Colonic mucosa (tissue), 4 donors: ENCODE data around the gene NR1D1. TPM values are rescaled to one million over a fixed set of nuclear protein-coding genes. Genes with fewer than 3 reads are reported as not detected.

Source experiments
- DNase-seq: peaks from one replicate; pipeline ENCODE4 v3.0.0-alpha.2; 2020
- H3K27ac ChIP-seq: fragments of 200-600 bp; one replicate; pipeline ENCODE4 v1.8.0; 2021
- H3K27me3 ChIP-seq: fragments of 200-600 bp; one replicate; pipeline ENCODE4 v1.8.0; 2021
- H3K36me3 ChIP-seq: fragments of 200-600 bp; one replicate; pipeline ENCODE4 v1.8.0; 2021
- H3K4me1 ChIP-seq: fragments of 200-600 bp; one replicate; pipeline ENCODE4 v1.8.0; 2021; ENCODE audit warnings: mild to moderate bottlenecking
- H3K4me3 ChIP-seq: fragments of 200-600 bp; one replicate; pipeline ENCODE4 v1.8.0; 2021
- H3K9ac ChIP-seq, 2 donors: one replicate each; pipeline ENCODE4 v1.7.0; 2013; ENCODE audit warnings: control low read depth in 2 of 2, low read depth in 2 of 2, low read length in 2 of 2
- H3K9me3 ChIP-seq: fragments of 200-600 bp; one replicate; pipeline ENCODE4 v1.8.0; 2021
- CTCF ChIP-seq: fragments of 200-600 bp; IDR thresholded peaks from one replicate; pipeline ENCODE4 v1.8.0; 2022; ENCODE audit warnings: antibody characterized with exemption, mild to moderate bottlenecking
- intact Hi-C: fragments of 100-400 bp; cut with DNase I; formaldehyde crosslinking; loops from one replicate; pipeline ENCODE4 v1.14.1; 2022
- total RNA-seq, 2 donors: library from RNA; stranded (reverse); fragmentation: NEBNext Ultra II Directional in 1 of 2; extraction: Animal tissue kit (Norgen Biotek cat#: 25700) in 1 of 2; gene quantifications; one replicate each; pipeline ENCODE4 v1.2.1, GENCODE V29; 2021
- donor health status: healthy.
- donor health status: DM: no; HTN: no; CAD: no.
- donor health status: DM: no; HTN: no; CAD: no.

NR1D1 gene
- total RNA-seq, 2 donors from 2014 or later = 4.8 to 18.8 TPM

GRCh38 chr17:40122999-40123810, 22.8 kb upstream of the NR1D1 start:
- Histone ChIP-seq H3K9me3 (no peaks in the 10 kb centered on the region), H3K4me1 (no peaks in the 10 kb centered on the region), H3K36me3 (no peaks in the 10 kb centered on the region), H3K27me3 (no peaks in the 10 kb centered on the region), H3K27ac (peak overlapping the region; percentile 96), H3K9ac (peak overlapping the region; percentile 97 to 100), H3K4me3 (peak overlapping the region; percentile 100)
- TF ChIP-seq CTCF = no peak
- DNase-seq = peak; percentile 73
- intact Hi-C loops = no loop called here

- Histone ChIP-seq H3K4me3 (peak overlapping the region; percentile 100), H3K36me3 (no peaks in the 10 kb centered on the region), H3K4me1 (no peaks in the 10 kb centered on the region), H3K9me3 (no peaks in the 10 kb centered on the region), H3K9ac (peak overlapping the region; percentile 97 to 100), H3K27ac (peak overlapping the region; percentile 96), H3K27me3 (no peaks in the 10 kb centered on the region)
- intact Hi-C loops = no loop called here
- DNase-seq = peak; percentile 43
- TF ChIP-seq CTCF = no peak
These were observed 22.0 kb upstream of the NR1D1 start for GRCh38 chr17:40122136-40122998.

GRCh38 chr17:40121181-40122135, 21.1 kb upstream of the NR1D1 start, which contains the start of gene MSL1:
Gene MSL1 (plus strand): TSS chr17:40121971. CDS start chr17:40122613, 642 bp downstream.
- H3K4me3 ChIP-seq = peak within 1 kb of the TSS; percentile 100
- H3K27ac ChIP-seq = peak within 1 kb of the TSS; percentile 96
- intact Hi-C loops = no loop called here
- TF ChIP-seq CTCF = no peak
- H3K4me1 ChIP-seq = no peaks in the 10 kb centered on the region
- peak; percentile 90 for DNase-seq
- H3K9me3 ChIP-seq = no peaks in the 10 kb centered on the region
- H3K27me3 ChIP-seq = no peaks in the 10 kb centered on the region
- peak within 1 kb of the TSS; percentile 97 to 100 for H3K9ac ChIP-seq
- H3K36me3 ChIP-seq = no peaks in the 10 kb centered on the region

GRCh38 chr17:40115101-40115436, 14.7 kb upstream of the NR1D1 start:
- H3K27ac ChIP-seq = no peak overlapping the region
- peaks cover 32% of the 10 kb centered on the region for H3K4me1 ChIP-seq
- no peak overlapping the region for H3K9ac ChIP-seq
- no peak for DNase-seq
- no peak for TF ChIP-seq CTCF
- H3K36me3 ChIP-seq = no peaks in the 10 kb centered on the region
- intact Hi-C loops = no loop called here
- H3K27me3 ChIP-seq = no peaks in the 10 kb centered on the region
- H3K4me3 ChIP-seq = no peak overlapping the region
- H3K9me3 ChIP-seq = no peaks in the 10 kb centered on the region

GRCh38 chr17:40113907-40114245, 13.5 kb upstream of the NR1D1 start:
- H3K27me3 ChIP-seq = no peaks in the 10 kb centered on the region
- intact Hi-C loops = loop anchor here (5.0 kb wide), 2 partner anchors 52 to 53 kb away; partner anchors contain the start of gene THRA
- H3K4me1 ChIP-seq = peaks cover 36% of the 10 kb centered on the region
- H3K27ac ChIP-seq = peak overlapping the region; percentile 93
- no peak for TF ChIP-seq CTCF
- H3K9me3 ChIP-seq = no peaks in the 10 kb centered on the region
- H3K36me3 ChIP-seq = no peaks in the 10 kb centered on the region
- no peak for DNase-seq
- peak overlapping the region; percentile 57 to 66 for H3K9ac ChIP-seq
- H3K4me3 ChIP-seq = peak overlapping the region; percentile 36
